ACC112 (cell line): ENCODE measurements around the gene ENAH.
A peak's percentile ranks its signal among the peaks of the same experiment; 100 is the strongest.

ENCODE experiments used
- H2AFZ ChIP-seq: fragments of 200-600 bp; sonication (generic); one replicate; pipeline ENCODE4 v1.6.0; 2017; ENCODE audit warnings: antibody characterized with exemption, low read length; ENCODE audit not compliant: unreplicated experiment
- H3K27ac ChIP-seq: fragments of 200-600 bp; sonication (generic); 2 replicates; pipeline ENCODE4 v1.5.1; 2014; ENCODE audit warnings: low read depth, mild to moderate bottlenecking, antibody characterized with exemption, low read length, moderate library complexity
- H3K27me3 ChIP-seq: fragments of 200-600 bp; sonication (generic); 2 replicates; pipeline ENCODE4 v1.6.1; 2014; ENCODE audit warnings: mild to moderate bottlenecking, antibody characterized with exemption, low read length, moderate library complexity, mixed read lengths; ENCODE audit not compliant: insufficient read depth
- H3K36me3 ChIP-seq: fragments of 200-600 bp; sonication (generic); 2 replicates; pipeline ENCODE4 v1.6.1; 2016; ENCODE audit warnings: mild to moderate bottlenecking, antibody characterized with exemption, low read length, moderate library complexity, mixed read lengths; ENCODE audit not compliant: insufficient read depth
- H3K4me1 ChIP-seq: fragments of 200-600 bp; sonication (generic); one replicate; pipeline ENCODE4 v1.6.1; 2016; ENCODE audit warnings: low read length, mixed read lengths; ENCODE audit not compliant: insufficient read depth, unreplicated experiment, control insufficient read depth
- H3K4me3 ChIP-seq: fragments of 200-600 bp; sonication (generic); 2 replicates; pipeline ENCODE4 v1.5.1; 2014; ENCODE audit warnings: mild to moderate bottlenecking, low read depth, low read length
- H3K79me2 ChIP-seq: fragments of 200-600 bp; sonication (generic); one replicate; pipeline ENCODE4 v1.6.0; 2016; ENCODE audit warnings: low read length; ENCODE audit not compliant: control insufficient read depth, unreplicated experiment, insufficient read depth

The ENAH gene

DNA sequence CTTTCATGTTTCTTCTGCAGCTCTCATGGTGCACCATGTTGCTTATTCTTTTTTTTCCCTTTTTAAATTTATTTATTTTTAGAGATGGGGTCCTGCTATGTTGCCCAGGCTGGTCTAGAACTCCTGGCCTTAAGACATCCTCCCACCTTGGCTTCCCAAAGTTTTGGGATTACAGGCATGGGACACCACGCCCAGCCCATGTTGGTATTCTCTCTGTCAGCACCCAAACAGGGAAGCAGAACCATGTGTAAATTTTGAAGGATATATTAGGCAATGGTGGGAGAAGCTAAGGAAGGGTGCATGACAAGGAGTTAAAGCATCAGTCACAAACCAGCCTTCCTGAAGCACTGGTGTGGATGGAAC is 39.6 kb upstream of the ENAH start:
- no peaks in the 10 kb centered on the region for H3K36me3 ChIP-seq
- no peaks in the 10 kb centered on the region for H3K27me3 ChIP-seq
- no peak overlapping the region for H2AFZ ChIP-seq
- no peaks in the 10 kb centered on the region for H3K79me2 ChIP-seq
- peaks cover 36% of the 10 kb centered on the region for H3K4me1 ChIP-seq
- no peak overlapping the region for H3K27ac ChIP-seq
- no peak overlapping the region for H3K4me3 ChIP-seq

DNA sequence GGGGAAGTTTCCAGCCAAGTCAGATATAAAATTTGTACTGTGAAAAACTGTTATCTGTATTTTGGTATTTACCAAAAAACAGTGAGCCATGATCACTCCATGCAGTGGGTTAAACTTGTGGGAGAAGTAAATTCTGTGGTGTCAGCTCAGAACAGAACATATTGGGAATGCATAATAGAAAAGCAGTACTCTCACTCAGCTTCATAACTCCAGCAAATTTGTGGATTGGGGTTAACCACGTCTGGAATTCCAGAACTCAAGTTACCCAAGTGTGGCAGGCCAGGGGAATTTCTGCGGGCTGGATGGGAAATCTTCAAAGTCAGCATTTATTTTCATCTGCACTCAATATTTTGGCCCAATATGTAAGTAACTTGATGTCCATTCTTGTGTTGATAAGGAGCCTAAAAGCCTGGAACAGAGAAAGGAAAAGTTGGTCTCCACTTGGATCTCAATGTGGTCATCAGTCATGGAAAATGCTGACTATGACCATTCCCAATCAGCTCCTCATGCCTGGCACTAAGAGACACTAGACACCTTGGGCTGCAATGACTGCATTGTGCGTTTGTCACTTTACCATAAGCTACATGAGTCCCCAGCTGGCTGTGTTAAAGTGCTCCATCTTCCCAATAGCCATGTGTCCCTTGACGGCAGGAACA is 39.1 kb upstream of the ENAH start:
- no peaks in the 10 kb centered on the region for H3K79me2 ChIP-seq
- H3K36me3 ChIP-seq, result no peaks in the 10 kb centered on the region
- no peak overlapping the region for H2AFZ ChIP-seq
- H3K27me3 ChIP-seq, result no peaks in the 10 kb centered on the region
- H3K4me3 ChIP-seq, result no peak overlapping the region
- H3K4me1 ChIP-seq, result peaks cover 36% of the 10 kb centered on the region
- 0 out of 2 replicates have a peak overlapping the region, but pooled peaks have one; percentile 16 for H3K27ac ChIP-seq

DNA sequence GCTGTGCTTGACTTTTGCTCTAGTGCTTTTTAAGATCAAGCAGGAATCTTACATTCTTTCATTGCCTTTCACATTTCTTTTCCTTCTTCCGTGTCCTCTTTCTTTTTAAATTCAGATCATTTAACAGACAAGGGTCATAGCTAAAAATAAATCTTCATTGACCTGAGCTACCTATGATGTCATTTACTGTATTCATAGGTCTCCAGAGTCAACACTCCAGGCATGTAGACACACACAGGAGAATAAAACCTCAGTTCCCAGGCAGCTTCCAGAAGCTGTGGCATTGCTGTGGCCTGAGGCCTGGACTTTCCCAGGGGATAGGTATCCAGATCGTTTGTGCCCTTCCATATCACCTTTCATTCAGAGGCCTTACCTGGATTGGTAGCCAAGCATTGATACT is 38.5 kb upstream of the ENAH start:
- H3K79me2 ChIP-seq, result no peaks in the 10 kb centered on the region
- no peaks in the 10 kb centered on the region for H3K36me3 ChIP-seq
- no peaks in the 10 kb centered on the region for H3K27me3 ChIP-seq
- H2AFZ ChIP-seq, result no peak overlapping the region
- H3K4me3 ChIP-seq, result no peak overlapping the region
- peaks cover 36% of the 10 kb centered on the region for H3K4me1 ChIP-seq
- 0 out of 2 replicates have a peak overlapping the region, but pooled peaks have one; percentile 16 for H3K27ac ChIP-seq

DNA sequence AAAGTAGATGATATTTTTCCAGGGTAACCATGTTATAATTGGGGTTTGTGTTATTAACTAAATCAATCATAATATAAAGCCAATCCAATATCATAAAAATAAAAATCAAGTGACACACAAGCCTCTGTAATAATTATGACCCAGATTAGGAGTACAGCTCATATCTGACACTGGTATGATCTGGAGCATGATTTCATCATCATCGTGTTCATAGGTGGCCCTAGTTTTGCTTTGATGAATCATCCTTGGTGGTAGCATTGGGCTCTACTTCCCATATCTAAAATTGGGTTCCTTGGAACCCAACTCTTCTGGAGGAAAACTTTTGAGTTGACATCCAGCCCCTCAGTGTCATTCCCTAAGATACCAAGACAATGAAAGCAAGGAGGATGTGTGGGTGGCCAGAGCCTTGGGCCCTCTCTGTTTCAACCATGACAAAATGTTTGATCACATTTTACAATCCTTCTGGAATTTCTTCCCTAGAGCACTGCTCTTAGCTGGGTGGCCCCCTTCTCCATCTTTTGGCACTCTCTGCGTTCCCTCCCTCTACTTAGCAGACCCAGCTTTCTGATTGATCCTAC is 37.0 kb upstream of the ENAH start:
- no peaks in the 10 kb centered on the region for H3K79me2 ChIP-seq
- no peak overlapping the region for H3K4me3 ChIP-seq
- no peak overlapping the region for H2AFZ ChIP-seq
- no peak overlapping the region for H3K27ac ChIP-seq
- H3K27me3 ChIP-seq, result no peaks in the 10 kb centered on the region
- no peaks in the 10 kb centered on the region for H3K36me3 ChIP-seq
- H3K4me1 ChIP-seq, result peaks cover 24% of the 10 kb centered on the region

DNA sequence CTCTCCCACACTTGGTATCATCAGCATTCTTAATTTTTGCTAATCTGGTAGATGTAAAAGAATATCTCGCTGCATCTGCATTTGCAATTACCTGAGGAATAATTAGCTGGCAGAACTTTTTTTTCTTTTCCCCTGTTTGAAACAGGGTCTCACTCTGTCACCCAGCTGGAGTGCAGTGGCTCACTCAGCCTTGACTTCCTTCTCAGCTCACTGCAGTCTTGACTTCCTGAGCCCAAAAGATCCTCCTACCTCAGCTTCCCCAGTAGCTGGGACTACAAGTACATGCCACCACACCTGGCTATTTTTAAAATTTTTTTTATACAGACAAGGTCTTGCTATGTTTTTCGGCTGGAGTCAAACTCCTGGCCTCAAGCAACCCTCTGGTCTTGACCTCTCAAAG is 35.4 kb upstream of the ENAH start:
- H2AFZ ChIP-seq, result no peak overlapping the region

DNA sequence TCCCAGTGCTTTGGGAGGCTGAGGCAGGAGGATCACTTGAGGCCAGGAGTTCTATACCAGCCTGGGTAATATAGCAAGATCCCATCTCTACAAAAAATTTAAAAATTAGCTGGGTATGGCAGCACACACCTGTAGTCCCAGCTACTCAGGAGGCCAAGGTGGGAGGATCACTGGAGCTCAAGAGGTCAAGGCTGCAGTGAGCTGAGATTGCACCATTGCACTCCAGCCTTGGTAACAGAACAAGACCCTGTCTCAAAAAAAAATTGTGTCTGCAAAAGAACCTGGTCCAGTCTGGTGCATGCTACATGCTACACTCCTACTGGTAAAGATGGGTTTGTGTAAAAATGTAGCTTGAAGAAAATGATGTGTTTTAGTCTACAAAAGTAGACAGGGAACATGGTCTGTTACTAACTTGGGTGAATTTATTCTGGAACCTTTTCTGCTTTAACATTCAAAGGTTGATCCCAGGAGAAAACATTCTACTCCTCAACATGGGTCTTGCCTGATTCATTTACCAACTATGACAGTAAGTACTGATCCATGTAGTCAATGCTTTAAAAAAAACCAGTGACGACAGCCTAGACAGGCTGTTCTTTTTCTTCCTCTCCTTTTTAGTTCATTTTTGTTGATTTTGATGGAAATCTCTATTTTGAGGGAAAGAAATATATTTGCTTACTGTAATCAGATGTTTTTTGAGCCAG is 32.7 kb upstream of the ENAH start:
- peaks cover 7% of the 10 kb centered on the region for H3K4me1 ChIP-seq
- no peaks in the 10 kb centered on the region for H3K79me2 ChIP-seq
- H2AFZ ChIP-seq, result no peak overlapping the region
- H3K27ac ChIP-seq, result no peak overlapping the region
- no peaks in the 10 kb centered on the region for H3K36me3 ChIP-seq
- H3K4me3 ChIP-seq, result no peak overlapping the region
- no peaks in the 10 kb centered on the region for H3K27me3 ChIP-seq

More for the DNA sequence above, 35.4 kb upstream of the ENAH start:
- H3K27ac ChIP-seq, result no peak overlapping the region
- no peaks in the 10 kb centered on the region for H3K27me3 ChIP-seq
- no peaks in the 10 kb centered on the region for H3K79me2 ChIP-seq
- peaks cover 10% of the 10 kb centered on the region for H3K4me1 ChIP-seq
- H3K4me3 ChIP-seq, result no peak overlapping the region
- H3K36me3 ChIP-seq, result no peaks in the 10 kb centered on the region

DNA sequence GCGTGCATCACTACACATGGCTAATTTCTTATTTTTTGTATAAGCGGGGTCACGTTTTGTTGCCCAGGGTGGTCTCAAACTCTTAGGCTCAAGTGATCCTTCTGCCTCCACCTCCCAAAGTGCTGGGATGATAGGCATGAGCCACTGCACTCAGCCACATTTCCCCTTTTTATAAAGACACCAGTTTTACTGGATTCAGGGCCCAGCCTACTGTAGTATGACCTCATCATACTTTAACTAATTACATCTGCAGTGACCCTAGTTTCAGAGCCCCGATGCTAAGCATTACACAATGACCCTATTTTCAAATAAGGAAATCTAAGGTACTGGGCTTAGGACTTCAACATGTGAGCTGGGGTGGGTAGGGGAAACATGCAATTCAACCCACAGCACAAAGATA is 31.8 kb upstream of the ENAH start:
- Histone ChIP-seq H2AFZ (no peak overlapping the region), H3K4me1 (peaks cover 2% of the 10 kb centered on the region), H3K36me3 (no peaks in the 10 kb centered on the region), H3K27me3 (no peaks in the 10 kb centered on the region), H3K27ac (no peak overlapping the region), H3K4me3 (no peak overlapping the region), H3K79me2 (no peaks in the 10 kb centered on the region)

DNA sequence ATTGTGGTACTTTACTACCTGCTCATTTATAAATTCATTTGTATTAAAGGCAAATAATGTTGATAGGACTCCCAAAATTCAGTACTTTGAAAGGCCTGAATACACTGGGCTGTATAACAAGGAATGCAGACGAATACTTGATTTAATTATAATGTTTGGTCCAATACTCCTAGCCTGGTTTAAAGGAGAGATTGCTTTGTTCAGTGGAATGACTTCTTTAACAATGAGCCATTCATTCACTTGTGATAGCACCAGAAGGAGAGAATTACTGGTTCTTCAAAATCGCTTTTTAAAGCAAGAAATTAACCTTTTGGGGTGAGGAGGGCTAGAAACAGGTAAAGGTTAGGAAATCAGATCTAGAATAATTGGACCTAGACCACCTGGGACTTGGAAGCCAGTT is 28.3 kb upstream of the ENAH start:
- H2AFZ ChIP-seq, result no peak overlapping the region
- no peaks in the 10 kb centered on the region for H3K36me3 ChIP-seq
- H3K27me3 ChIP-seq, result no peaks in the 10 kb centered on the region
- no peak overlapping the region for H3K4me3 ChIP-seq
- peaks cover 2% of the 10 kb centered on the region for H3K4me1 ChIP-seq
- no peak overlapping the region for H3K27ac ChIP-seq
- H3K79me2 ChIP-seq, result no peaks in the 10 kb centered on the region

DNA sequence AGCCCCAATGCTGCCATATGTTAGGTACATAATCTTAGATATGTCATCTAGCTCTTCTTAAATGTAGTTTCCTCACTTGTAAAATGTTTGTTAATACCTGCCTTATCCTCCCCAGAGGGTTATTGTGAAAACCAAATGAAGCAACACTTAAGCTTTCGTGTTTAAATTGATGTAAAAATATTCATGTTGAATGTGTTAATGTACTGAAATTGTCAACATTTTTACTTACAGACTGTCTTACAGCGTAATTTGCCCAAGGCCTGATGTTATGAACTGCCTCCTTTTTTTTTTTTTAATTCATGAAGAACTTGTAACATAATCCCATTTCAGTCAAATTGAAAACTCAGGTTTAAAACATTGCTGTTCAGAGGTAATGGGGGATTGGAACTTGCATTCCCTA is 25.6 kb upstream of the ENAH start:
- H3K4me3 ChIP-seq, result no peak overlapping the region
- no peak overlapping the region for H2AFZ ChIP-seq
- no peaks in the 10 kb centered on the region for H3K79me2 ChIP-seq
- H3K27ac ChIP-seq, result no peak overlapping the region
- H3K27me3 ChIP-seq, result no peaks in the 10 kb centered on the region
- no peaks in the 10 kb centered on the region for H3K36me3 ChIP-seq
- no peaks in the 10 kb centered on the region for H3K4me1 ChIP-seq

DNA sequence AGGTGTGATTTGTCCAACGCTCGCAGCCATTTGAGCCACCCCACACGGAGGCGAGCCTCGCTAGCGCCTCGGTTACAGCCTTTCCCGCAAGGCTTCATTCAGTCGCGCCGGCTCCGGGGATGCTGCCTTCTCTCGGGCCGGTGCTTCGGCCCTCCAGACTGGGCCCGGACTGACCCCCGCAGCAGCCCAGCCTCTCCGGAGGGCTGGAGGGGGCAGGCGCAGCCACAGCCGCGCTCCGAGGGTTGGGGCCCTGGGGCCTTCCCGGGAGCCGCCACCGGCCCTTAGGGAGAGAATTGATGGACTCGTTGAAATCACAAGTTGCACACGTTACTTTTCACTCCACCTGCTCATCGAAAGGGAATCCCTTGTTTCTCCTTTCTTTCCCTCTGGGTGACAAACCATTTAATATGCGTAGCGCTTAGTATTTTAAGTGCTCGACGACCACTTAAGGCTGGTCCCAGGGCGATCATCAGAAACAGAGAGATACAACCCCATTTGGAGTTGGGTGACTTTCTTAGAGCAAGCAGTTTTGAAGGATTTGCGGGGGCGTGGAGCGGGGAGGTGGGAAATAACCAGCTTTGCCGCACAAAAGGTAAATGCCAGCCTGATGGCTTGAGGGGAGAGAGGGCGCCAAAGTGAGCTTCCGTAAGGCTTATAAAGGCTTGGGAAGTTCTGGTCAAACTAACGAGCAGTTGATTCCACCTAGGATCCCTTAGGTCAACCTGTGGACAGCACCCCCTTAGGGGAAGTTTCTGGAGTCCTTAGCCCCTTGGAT is 24.6 kb upstream of the ENAH start:
- no peak overlapping the region for H3K4me3 ChIP-seq
- H3K36me3 ChIP-seq, result no peaks in the 10 kb centered on the region
- H2AFZ ChIP-seq, result no peak overlapping the region
- H3K79me2 ChIP-seq, result no peaks in the 10 kb centered on the region
- no peak overlapping the region for H3K27ac ChIP-seq
- H3K4me1 ChIP-seq, result no peaks in the 10 kb centered on the region
- H3K27me3 ChIP-seq, result no peaks in the 10 kb centered on the region
